HG03103 (cell line): ENCODE measurements around the gene WDR54.

ENCODE experiments used
- ATAC-seq: cut with Tn5 transposase; IDR thresholded peaks from one replicate; pipeline ENCODE4 v1.9.1; 2021; ENCODE audit warnings: low read depth; ENCODE audit not compliant: unreplicated experiment

The WDR54 gene, protein sequence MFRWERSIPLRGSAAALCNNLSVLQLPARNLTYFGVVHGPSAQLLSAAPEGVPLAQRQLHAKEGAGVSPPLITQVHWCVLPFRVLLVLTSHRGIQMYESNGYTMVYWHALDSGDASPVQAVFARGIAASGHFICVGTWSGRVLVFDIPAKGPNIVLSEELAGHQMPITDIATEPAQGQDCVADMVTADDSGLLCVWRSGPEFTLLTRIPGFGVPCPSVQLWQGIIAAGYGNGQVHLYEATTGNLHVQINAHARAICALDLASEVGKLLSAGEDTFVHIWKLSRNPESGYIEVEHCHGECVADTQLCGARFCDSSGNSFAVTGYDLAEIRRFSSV

DNA sequence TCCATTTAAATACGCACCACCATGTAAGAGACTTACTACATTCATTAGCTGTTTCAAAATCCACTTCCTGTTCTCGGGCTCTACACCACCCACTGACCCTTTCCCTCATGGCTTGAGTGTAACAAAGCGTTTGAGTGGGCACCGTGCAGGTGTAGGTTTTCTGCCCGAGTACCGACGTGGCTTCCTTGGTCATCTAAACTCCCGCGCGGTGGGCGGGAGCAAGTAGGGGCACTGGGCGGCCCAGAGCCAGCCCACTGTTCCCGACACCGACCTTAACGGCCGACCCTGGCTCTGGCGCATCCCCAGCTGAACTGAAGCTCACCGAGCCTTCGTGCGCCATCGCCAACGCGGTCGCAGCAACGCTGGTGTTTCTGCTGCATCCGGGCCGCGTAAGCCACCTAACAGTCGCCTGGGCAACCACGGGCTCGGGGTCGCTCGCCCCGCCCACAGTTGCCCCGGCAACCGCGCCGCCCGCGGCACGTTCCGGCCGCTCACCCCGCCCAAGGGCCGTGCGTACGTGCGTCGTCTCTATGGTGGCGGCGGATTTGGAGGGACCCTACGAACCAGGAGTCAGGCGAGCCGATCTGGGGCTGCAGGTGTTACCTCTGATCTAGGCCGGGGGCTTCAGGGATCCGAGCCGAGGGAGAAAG, at the start of gene WDR54, which contains the start of gene C2orf81:
TSS of gene WDR54 (plus strand) at position 510 of the 650 bp plus-strand sequence. CDS start 424 bp downstream, outside the sequence.
TSS of gene C2orf81 (minus strand) at position 399 of the 650 bp plus-strand sequence. CDS start at position 340, 59 bp downstream.
- ATAC-seq, result peak; percentile 78

DNA sequence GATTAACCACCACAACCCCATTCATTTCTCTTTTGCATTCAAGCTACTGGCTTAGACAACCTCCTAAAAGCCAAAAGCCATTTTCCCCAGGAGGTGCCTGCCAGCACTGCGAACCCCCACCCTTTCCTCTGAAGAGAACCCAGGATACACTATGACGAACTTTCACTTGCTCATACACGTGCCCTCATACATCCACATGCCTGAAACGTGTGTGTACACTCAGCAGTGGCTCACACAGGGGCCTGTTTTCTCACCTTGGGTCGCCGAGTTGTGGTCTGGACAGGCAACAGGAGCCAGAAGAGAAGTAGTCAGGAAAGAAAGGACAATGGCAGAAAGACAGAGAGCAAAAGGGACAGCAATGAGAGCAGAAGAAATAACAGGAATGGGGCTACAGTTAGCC, 48.9 kb upstream of the WDR54 start:
- no peak for ATAC-seq

DNA sequence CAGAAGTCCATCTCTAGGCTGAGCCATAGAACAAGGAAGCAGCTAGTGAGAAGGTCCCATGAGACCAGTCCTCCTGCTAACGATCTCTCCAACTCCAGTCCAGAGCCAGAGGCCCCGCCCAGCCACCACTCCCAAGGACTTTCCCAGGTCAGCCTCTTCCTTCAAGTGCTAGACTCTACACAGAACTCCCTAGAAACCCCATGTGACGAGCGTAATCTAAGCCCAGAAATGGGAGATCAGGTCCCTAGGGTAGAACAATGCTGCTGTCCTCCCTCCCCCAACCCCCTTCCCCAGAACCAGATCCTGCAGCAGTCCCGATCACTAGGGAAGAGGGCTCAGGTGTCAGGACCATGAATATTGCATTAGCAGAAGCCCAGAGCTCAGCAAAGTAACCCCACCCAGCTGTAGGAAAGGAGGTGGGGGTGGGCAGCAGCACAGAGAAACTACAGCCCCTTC, 48.3 kb upstream of the WDR54 start:
- no peak for ATAC-seq

DNA sequence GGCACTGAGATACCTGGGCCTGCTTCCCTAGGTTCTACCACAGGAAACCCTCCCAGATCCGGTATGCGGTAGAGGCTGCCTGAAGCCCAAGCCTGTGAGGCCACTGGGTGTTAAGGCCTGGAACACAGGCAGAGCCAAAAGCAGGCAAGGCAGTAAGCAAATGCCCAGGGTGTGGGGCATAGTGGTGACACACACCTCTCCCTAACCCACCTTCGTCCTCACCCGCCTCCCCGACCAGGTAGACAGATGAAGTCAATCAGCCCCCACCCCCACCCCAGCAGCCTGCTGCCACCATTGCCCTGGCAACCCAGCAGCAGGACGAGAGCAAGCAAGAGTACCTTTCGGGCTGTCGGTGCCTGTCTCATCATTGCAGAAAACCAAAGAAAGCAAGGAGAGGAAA, 47.5 kb upstream of the WDR54 start:
- no peak for ATAC-seq

DNA sequence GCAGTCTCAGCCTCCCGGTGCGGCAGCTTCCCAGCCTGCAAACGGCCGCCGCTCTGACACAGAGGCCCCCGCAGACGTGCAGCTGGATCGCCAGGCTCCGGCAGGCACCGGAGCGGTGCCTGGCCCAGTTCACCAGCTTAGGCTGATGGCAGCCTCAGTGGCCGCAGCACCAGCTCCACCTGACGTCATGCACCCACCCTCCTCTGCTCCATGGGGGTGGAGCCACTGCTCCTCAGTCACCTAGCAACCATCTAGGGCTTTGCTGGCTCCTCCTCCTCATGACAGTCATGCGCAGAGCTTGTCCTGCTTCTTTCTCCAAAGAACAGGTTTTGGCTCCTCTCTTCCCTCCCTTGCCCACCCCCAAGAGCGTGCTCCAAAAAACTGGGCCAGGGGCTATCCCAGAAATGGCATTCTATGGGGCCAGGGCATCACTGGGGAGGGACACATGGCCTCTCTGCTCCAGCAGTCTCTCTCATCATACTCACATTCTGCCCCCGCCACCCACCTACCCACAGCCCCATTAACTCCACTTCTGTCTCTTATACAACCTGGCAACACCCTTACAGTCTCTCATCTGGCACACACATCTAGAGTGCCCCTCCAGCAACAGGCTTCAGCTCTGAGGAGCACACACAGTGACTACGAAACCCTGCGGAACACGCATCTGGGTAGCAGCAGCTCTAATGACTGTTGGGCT, 46.9 kb upstream of the WDR54 start:
- no peak for ATAC-seq

DNA sequence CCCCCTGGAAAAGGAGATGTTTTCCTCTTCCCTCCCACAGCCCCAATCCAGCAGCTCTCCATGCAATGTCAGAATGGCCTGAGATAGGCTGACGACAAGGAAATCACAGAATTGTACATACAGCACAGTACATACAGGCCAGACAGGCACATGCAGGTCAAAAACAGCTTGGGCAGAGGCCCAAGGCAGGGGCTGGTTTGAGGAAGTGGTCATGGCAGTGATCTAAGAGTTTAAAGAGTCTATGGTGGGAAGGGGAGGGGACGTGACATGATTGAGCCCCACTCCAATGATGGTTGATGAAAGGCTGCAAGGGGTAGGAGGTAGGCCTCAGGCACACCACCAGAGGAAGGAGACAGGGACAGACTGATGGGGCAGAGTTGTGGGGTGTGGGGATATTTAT, 45.7 kb upstream of the WDR54 start:
- no peak for ATAC-seq

DNA sequence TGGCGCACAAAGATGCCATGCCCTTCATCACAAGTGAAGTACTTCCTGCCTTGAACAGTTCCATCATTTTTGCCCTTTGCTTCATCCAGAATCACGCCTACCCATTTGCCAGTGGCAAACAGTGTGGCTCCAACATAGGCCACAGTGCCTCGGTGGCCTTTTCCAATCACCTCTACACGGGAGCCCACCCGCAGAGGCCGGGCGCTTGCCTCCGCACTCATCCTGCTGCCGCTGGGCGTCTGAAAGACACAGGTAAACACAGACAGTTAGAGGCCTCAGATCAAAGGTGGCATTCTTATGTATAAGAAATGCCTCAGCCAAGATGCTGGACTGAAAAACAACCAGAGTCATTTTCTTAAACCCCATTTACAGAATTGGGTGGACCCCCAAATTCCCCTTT, 43.5 kb upstream of the WDR54 start:
- no peak for ATAC-seq

DNA sequence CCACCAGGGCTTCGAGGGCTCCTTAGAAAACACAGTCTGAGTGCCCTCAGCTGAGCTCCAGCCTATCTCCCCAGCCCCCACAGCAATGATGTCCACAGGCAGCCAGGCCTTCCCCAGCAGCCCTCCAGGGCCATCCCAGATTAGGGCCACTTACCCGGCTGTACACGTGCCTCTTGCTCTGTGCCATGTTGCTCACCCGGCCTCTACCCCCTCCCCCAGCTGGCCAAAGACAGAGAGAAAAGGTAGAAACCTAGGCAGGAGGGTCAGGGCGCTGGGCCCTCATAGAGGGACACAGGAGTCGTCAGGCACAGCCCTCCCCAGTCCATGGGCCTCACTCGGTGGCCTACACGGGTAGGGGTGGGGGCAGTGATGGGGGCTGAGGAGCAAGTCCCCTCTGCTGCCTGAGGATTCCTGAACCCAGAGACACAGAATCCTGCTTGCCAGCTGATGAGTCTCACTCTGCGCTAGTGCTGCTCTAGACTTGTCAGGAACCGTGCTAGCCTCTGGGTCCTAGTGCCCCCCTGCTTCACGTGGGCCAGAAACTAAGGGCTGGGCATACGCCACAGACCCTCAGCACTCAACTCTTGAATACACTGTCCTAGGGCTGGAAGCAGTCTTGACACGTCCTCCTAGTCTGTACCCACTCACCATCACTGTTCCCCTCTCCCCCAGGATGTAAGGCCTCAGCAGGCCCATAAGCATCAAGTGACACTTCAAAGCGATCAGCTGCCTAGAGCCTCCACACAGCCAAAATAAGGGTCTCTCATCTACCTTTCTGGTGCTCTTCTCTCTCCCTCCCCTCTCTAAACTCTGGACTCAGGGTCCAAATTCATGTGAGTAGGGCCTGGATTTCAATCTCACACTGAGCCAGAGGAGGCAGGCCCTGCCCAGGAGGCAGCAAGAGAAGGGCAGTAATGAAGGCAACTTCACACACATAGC, 41.4 kb upstream of the WDR54 start, which contains the start of gene DCTN1:
TSS of gene DCTN1 (minus strand) at position 461 of the 939 bp plus-strand sequence. CDS start at position 187, 274 bp downstream.
- ATAC-seq, result no peak

DNA sequence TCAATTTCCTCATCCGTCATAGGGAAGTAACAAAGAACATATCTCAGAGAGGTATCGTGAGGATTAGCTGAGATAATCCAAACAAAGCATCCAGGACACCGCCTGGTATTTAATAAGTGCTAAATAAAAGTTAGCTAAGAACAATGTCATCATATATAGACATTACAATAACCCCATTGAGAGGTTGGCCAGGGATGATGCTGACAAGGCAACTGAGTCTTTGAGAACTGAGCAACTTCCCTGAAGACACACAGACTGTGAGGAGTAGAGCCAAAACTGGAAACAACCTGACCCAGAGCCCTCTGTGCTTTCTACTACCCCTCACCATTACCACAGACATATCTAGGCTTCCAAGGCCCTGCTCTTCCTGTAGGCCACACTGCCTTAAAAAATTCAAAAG, 39.8 kb upstream of the WDR54 start:
- ATAC-seq, result no peak

DNA sequence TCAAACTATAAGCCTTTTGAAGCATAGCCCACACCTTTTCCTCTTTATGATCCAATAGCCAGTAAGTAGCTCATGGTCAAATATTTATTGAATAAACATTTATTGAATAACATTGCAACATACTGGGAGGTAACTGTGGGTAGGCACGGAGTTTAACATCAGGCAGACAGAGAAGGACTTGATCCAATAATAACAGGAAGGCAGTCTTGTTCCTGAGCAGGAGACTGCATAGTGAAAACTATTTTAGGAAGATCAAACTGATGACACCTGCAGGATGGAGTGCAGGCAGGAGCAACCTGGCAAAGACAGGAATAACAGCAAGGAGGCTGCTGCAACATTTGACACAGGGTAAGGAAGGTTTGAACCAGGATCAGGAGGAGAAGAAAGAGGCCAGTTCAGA, 38.3 kb upstream of the WDR54 start:
- ATAC-seq, result no peak

DNA sequence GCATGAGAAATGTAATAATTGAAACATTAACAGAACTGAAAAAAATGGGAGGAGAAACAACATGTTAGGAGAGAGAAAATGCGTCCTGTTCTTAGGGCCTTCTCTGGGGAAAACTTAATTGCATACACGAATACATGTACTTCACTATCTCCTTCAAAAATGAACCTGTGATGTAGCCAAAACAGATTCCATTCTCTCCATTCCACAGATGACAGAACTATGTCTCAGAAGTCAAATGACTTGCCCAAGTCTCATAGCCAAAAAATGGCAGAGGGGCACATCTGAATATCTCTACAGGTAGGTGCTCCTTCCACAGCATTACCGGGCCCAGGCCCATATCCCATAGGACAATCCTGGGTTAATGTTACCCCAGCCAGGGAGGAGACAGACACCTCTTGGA, 37.5 kb upstream of the WDR54 start:
- no peak for ATAC-seq

DNA sequence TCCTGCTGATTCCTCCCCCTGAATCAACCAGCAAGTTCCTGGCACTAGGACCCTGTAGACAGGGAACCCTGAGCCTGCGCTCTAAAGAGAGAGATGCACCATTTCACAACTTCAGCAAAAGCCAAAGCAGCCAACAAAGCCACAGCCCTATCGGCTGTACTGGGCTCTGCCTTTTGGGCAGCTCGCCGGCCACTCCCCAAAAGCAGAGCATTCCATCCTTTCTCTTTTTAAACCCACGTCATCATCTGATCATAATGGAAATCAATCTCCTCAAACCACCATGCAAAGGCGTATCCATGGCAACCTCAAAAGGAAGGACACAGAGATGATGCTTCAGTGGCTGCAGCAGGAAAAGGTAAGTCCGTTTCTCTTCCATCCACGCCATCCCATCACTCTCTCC, 36.1 kb upstream of the WDR54 start:
- no peak for ATAC-seq

DNA sequence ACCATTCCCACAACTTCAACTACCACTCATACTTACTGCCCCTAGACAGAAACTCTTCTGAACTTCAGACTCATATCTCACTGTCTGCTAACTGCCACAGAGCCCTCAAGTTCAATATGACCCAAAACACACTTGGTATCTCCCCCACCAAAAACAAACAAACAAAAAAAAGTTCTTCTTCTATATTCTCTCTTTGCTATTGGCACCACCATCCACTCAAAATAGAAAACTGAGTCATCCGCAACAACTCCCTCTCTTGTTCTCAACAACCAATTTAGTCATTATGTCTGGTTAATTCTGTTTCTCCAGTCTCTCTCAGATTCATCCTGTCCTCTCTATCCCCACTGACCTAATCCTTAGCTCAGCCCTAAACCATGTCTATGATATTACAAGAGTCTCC, 34.2 kb upstream of the WDR54 start:
- no peak for ATAC-seq

DNA sequence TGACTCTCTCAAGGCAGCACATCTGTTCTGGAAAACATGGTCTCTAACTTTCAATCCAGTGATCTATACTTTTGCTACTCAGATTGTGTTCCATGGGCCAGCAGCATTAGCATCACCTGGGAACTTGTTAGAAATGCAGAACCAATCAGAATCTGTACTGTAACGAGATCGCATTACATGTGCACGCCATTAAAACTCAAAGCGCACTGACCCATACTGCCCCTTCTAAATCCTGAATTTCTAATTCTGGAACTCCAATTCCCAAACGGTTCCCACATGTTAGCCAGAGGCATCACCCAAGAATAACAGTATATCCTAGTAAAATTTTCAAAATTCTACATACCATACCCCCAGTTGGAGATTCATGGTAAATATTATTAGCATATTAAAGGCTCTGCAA, 30.9 kb upstream of the WDR54 start:
- no peak for ATAC-seq

DNA sequence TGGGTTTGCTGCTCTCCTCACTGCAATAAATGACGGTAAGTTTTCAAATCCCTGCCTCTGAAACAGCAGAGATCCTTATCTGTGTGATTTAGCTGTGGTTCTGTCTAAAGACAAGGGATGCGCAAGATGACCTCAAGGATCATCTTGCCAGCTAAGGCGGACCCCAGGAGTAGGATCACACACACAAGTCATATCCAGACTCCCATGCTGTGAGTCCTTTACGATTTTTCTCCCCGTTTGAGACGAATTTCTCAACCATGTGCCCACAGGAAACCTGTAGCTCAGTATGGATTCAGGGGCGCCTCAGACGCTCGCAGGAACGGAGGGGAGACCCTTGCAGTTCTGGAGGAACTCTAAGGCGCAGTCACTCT, 30.3 kb upstream of the WDR54 start:
- ATAC-seq, result peak; percentile 13

DNA sequence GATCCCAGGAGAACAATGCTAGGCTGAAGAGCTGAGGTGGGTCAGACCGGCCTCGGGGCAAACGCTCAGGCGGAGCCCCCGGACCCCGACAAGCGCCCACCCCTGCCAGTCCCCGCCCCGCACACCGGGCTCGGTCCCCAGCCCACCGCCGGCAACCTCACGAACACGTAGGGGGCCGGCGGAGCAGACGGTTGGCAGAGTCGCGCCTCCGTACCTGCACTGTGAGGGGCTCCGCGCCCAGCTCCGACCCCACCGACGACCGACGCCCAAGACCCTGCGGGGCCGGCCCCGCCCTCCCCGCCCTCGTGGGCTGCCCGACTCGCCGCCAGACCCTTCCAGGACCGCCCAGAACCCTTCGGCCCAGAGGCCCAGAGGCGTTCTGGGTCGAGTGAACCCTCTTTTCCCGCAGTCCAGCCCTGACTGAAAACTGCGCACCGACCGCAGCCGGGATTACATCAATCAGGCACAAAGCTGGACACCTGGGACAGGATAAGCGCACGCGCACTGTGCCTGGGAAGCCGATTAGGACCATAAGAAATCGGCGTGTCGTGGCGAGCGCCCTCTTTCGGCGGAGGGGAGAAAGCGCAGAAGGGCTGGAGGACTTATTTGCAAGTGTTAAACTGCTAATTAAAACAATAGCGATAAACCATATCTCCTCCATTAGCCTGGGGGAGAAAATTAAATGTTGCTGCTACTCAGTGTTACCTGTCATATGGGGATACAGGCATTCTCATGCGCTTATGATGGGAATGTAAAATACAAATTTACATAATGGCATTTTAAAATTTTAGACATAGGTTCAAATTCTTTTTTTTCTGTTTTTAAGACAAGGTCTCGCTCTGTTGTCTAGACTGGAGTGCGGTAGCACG, 29.7 kb upstream of the WDR54 start:
- ATAC-seq, result peak; percentile 57

DNA sequence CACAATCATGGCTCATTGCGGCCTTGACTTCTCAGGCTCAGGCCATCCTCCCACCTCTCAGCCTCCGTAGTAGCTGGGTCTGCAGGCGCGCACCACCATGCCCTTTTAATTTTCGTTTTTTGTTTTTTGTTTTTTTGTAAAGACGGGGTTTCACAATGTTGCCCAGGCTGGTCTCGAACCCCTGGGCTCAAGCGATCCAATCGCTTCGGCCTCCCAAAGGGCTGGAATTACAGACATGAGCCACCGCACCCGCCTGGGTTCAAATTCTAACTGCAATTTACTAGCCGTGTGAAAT, 29.1 kb upstream of the WDR54 start:
- no peak for ATAC-seq

DNA sequence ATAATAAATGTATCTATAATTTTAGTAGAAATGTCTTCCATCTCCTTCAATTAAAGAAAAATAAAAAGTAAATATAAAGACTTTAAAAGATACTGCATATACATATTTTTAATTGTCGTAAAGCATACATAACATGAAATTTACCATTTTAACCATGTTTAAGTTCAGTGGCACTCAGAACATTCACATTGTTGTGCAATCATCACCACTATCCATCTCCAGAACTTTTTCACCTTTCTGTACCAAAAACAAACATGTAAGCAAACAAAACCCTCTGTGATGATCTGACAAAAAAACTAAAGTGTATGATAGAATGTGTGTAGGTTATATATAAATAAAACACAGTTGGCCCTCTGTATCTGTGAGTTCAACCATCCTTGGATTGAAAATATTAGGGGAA, 28.0 kb upstream of the WDR54 start:
- no peak for ATAC-seq

DNA sequence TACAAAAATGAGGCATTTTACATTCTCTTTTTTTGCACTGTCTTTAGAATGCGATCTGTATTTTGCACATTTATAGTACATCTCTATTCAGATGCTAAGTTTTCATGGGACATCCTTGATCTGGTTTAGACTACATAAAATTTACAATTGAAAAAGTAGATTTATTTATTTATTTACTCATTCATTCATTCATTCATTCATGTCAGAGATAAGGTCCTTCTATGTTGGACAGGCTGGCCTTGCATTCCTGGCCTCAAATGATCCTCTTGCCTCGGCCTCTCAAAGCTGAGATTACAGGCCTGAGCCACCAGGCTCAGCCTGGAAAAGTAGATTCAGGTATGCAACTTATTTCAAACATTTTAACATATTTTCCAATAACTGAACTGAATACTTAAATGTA, 25.4 kb upstream of the WDR54 start:
- ATAC-seq, result no peak

DNA sequence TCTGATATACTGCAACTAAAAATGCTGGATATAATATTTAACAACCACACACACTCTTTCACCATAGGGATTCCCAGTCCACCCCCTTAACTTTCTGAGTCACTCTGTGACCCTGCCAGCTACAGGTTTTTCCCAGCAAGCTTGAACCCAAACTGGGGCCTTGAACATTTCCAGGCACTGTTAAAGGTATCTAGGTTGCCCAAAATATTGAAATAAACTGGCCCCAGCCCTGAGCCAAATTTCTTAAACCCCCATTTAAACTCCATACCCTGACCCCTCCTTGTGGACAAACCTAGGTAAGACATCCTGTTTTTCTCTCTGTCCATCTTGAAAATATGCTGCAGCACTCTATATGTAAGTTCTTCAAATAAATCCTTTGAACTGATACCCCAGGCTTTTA, 21.7 kb upstream of the WDR54 start:
- no peak for ATAC-seq
